K562 (cell line): ENCODE data around the gene PITX1. TPM values are rescaled to one million over a fixed set of nuclear protein-coding genes. Genes with fewer than 3 reads are reported as not detected.

Experiments used
- ATAC-seq: fragments of 200-7000 bp; cut with Tn5 transposase; 3 replicates; pipeline ENCODE4 v1.9.1; 2020; ENCODE audit warnings: moderate library complexity
- BruUV-seq: library from RNA; stranded (reverse); fragments of 400-500 nt; replicated peaks from 2 replicates; lab custom pipeline; 2021; lab: Mats Ljungman, UMichigan
- CTCF ChIA-PET: fragments of 300-600 bp; formaldehyde crosslinking; extraction: SDS; loops from one replicate; lab custom pipeline; 2021; ENCODE audit warnings: low intra/inter-chr PET ratio; lab: Yijun Ruan, JAX
- POLR2A ChIA-PET: fragments of 300-600, 350-650 bp; sonication (Branson Sonifier 250); formaldehyde crosslinking; extraction: SDS; loops from one replicate; lab custom pipeline; 2021; ENCODE audit warnings: antibody characterized with exemption, inconsistent platforms; lab: Yijun Ruan, JAX
- DNase-seq, 4 experiments: peaks; one replicate each; pipeline versions ENCODE4 v3.0.0 to v3.0.0-alpha.2; 2011 to 2018; ENCODE audit warnings: low spot score in 3 of 4, mixed read lengths in 3 of 4; ENCODE audit errors: extremely low read depth in 1 of 4
- FAIRE-seq: peaks from 2 replicates; lab custom pipeline; 2011; peaks lifted over from hg19 to GRCh38; lab: Jason Lieb, UNC
- H2AFZ ChIP-seq: 2 replicates; pipeline ENCODE4 v1.6.0; 2011; ENCODE audit warnings: low read depth, low read length, control low read depth, inconsistent platforms
- H3K27ac ChIP-seq: fragments of 200-600 bp; 3 replicates; pipeline ENCODE4 v1.8.0; 2011; ENCODE audit warnings: low read depth, mild to moderate bottlenecking, control low read depth, inconsistent platforms, low read length, moderate library complexity, mixed read lengths; ENCODE audit errors: extremely low read depth
- H3K27me3 ChIP-seq, 2 experiments: fragments of 300-600 bp in 1 of 2; 2 replicates in 1 of 2; 3 replicates in 1 of 2; pipeline versions ENCODE4 v1.6.0 to v1.8.0; 2011; ENCODE audit warnings: inconsistent platforms in 2 of 2, low read length in 2 of 2, mild to moderate bottlenecking in 1 of 2, mixed read lengths in 1 of 2, moderate library complexity in 1 of 2; ENCODE audit not compliant: control insufficient read depth in 2 of 2, insufficient read depth in 2 of 2
- H3K36me3 ChIP-seq: fragments of 300-600 bp; 3 replicates; pipeline ENCODE4 v1.8.0; 2011; ENCODE audit warnings: mild to moderate bottlenecking, low read length, inconsistent platforms; ENCODE audit not compliant: control insufficient read depth, insufficient read depth
- H3K4me1 ChIP-seq, 2 experiments: fragments of 200-600 bp in 1 of 2; replicated peaks in 1 of 2; 2 replicates in 1 of 2; 3 replicates in 1 of 2; pipeline versions ENCODE4 v1.5.1 to v1.8.0; 2011; ENCODE audit warnings: inconsistent platforms in 2 of 2, low read length in 2 of 2, mild to moderate bottlenecking in 1 of 2, mixed read lengths in 1 of 2, moderate library complexity in 1 of 2; ENCODE audit not compliant: control insufficient read depth in 2 of 2, insufficient read depth in 2 of 2
- H3K4me2 ChIP-seq: 2 replicates; pipeline ENCODE4 v1.6.1; 2011; ENCODE audit warnings: low read length, control low read depth, inconsistent platforms, mixed read lengths; ENCODE audit not compliant: insufficient read depth
- H3K4me3 ChIP-seq: fragments of 200-600 bp; sonication (generic), shearing (Covaris generic); 2 replicates; pipeline ENCODE4 v1.5.1; 2016; ENCODE audit warnings: control low read depth, inconsistent platforms
- H3K79me2 ChIP-seq: fragments of 200-600 bp; 3 replicates; pipeline ENCODE4 v1.8.0; 2011; ENCODE audit warnings: low read length, inconsistent platforms; ENCODE audit not compliant: control insufficient read depth, insufficient read depth
- H3K9ac ChIP-seq, 2 experiments: 2 replicates each; pipeline versions ENCODE4 v1.6.0 to v1.6.1; 2011; ENCODE audit warnings: low read depth in 2 of 2, low read length in 2 of 2, control low read depth in 1 of 2, inconsistent platforms in 1 of 2, mild to moderate bottlenecking in 1 of 2, mixed read lengths in 1 of 2; ENCODE audit not compliant: insufficient read depth in 1 of 2
- H3K9me1 ChIP-seq: one replicate; pipeline ENCODE4 v1.6.0; 2011; ENCODE audit warnings: inconsistent platforms, mild to moderate bottlenecking, low read length, moderate library complexity; ENCODE audit not compliant: control insufficient read depth, insufficient read depth
- H3K9me3 ChIP-seq: replicated peaks from 2 replicates; pipeline ENCODE4 v1.5.1; 2011; ENCODE audit warnings: low read depth, low read length, inconsistent platforms; ENCODE audit not compliant: control insufficient read depth, insufficient read depth
- H4K20me1 ChIP-seq: replicated peaks from 2 replicates; pipeline ENCODE4 v1.6.1; 2011; ENCODE audit warnings: low read length, inconsistent platforms, mixed read lengths; ENCODE audit not compliant: control insufficient read depth, insufficient read depth
- CEBPG ChIP-seq, 3 experiments: fragments of 200-800 bp in 1 of 3; sonication (Bioruptor generic) in 1 of 3; sonication (generic) in 1 of 3; formaldehyde crosslinking in 1 of 3; IDR thresholded peaks in 2 of 3; conservative IDR thresholded peaks in 1 of 3; 2 replicates each; pipeline versions ENCODE4 v1.6.1 to v1.8.0; 2016 to 2022; ENCODE audit warnings: missing compliant biosample characterization in 2 of 3, missing genetic modification characterization in 2 of 3, mild to moderate bottlenecking in 1 of 3, missing genetic modification reagents in 1 of 3
- NCOR1 ChIP-seq: fragments of 450-650 bp; IDR thresholded peaks from 2 replicates; pipeline ENCODE4 v1.6.1; 2016; ENCODE audit warnings: mild to moderate bottlenecking, moderate library complexity
- POLR2H ChIP-seq: IDR thresholded peaks from 2 replicates; pipeline ENCODE4 v1.6.1; 2016; ENCODE audit warnings: missing genetic modification characterization, low read depth, mild to moderate bottlenecking, control low read depth, missing compliant biosample characterization, moderate library complexity
- TRIM24 ChIP-seq, 2 experiments: fragments of 450-650 bp; IDR thresholded peaks; 2 replicates each; pipeline ENCODE4 v1.6.1; 2016
- WGBS: fragments of 100-300 bp; shearing (Covaris generic); methylation state at CpG from one replicate; pipeline ENCODE4 v1.1.6; 2016; ENCODE audit warnings: low coverage, mixed read lengths; ENCODE audit not compliant: insufficient coverage; ENCODE audit errors: missing lambda C conversion rate; 5-methylcytosine and 5-hydroxymethylcytosine counted together
- in situ Hi-C: fragments of 300-500 bp; cut with MboI; formaldehyde crosslinking; loops from 4 replicates; pipeline ENCODE4 v1.15.0; 2018; ENCODE audit warnings: inconsistent platforms, mixed read lengths
- intact Hi-C: fragments of 100-400 bp; cut with micrococcal nuclease; formaldehyde crosslinking; loops from 2 replicates; pipeline ENCODE4 v1.14.2; 2022
- polyA plus RNA-seq, 8 experiments: library from polyadenylated mRNA; depleted of rRNA in 4 of 8; stranded (reverse) in 5 of 8; unstranded in 3 of 8; fragments of >200 nt; fragmentation: Nextera tagmentation in 2 of 8; fragmentation: Illumina TruSeq in 1 of 8; extraction: Ambion mirVana in 2 of 8; extraction: Trizol in 1 of 8; gene quantifications; 2 replicates each; pipeline versions ENCODE4 v1.2.1 to v1.2.3, GENCODE V29; 2011 to 2014; ENCODE audit warnings: inconsistent platforms in 1 of 8, missing spikeins in 1 of 8
- total RNA-seq, 7 experiments: library from RNA; depleted of rRNA in 6 of 7; stranded (reverse); fragments of >200 nt in 6 of 7; fragmentation: Illumina TruSeq in 2 of 7; extraction: Trizol in 2 of 7; gene quantifications; 2 replicates each; pipeline versions ENCODE4 v1.2.1 to v1.2.3, GENCODE V29; 2011 to 2021; ENCODE audit warnings: low replicate concordance in 1 of 7
- TF ChIP-seq, protein P1 (sequence below), 2 experiments: fragments of 450-650 bp in 1 of 2; sonication (generic) in 1 of 2; formaldehyde crosslinking in 1 of 2; IDR thresholded peaks in 1 of 2; conservative IDR thresholded peaks in 1 of 2; 2 replicates each; pipeline versions ENCODE4 v1.6.1 to v1.8.1; 2016 to 2023; ENCODE audit warnings: mild to moderate bottlenecking in 2 of 2, moderate library complexity in 2 of 2, inconsistent platforms in 1 of 2, missing genetic modification reagents in 1 of 2

Gene PITX1
- total and polyA plus RNA-seq, 9 of the 15 experiments (the other 6 are each of a cell fraction or from before 2014, with no cell fraction given): 0.13 to 88.2 (median 24.9) TPM

- FAIRE-seq (no peak), DNase-seq (no peak), ATAC-seq (no peak)
- WGBS: 71% methylated on average over 2 of the region's 2 CpGs
- Histone ChIP-seq H3K9me3 (no peaks in the 10 kb centered on the region), H3K9me1 (no peaks in the 10 kb centered on the region), H3K4me2 (no peak overlapping the region), H3K4me1 (peaks cover 0 to 3% of the 10 kb centered on the region in 2 experiments; a peak in 1 of 5 replicates), H3K36me3 (no peaks in the 10 kb centered on the region), H3K27ac (no peak overlapping the region), H3K79me2 (no peaks in the 10 kb centered on the region), H3K27me3 (no peaks in the 10 kb centered on the region), H2AFZ (no peak overlapping the region), H3K9ac (no peak overlapping the region), H3K4me3 (no peak overlapping the region), H4K20me1 (no peaks in the 10 kb centered on the region)
- in situ Hi-C loops (no loop called here), intact Hi-C loops (no loop called here)
- TF ChIP-seq CEBPG (CRISPR knock-in tag; IDR thresholded peaks at IDR 0.05) (no peak), CEBPG (tag; conservative IDR thresholded peaks at IDR 0.05 in 1 of 2, IDR thresholded peaks at IDR 0.05 in 1 of 2) (peak in 1 of 2 experiments; percentile 84; a peak in 2 of 4 replicates), NCOR1 (no peak), POLR2H (tag) (peak; percentile 26; the same call in 1 of the 2 replicates), TRIM24 (IDR thresholded peaks at IDR 0.05) (peak; percentile 66 to 69; a peak in 3 of 4 replicates)
- TF ChIP-seq, protein P1, sequence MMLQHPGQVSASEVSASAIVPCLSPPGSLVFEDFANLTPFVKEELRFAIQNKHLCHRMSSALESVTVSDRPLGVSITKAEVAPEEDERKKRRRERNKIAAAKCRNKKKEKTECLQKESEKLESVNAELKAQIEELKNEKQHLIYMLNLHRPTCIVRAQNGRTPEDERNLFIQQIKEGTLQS (IDR thresholded peaks at IDR 0.05): peak; percentile 47; the same call in 1 of the 2 replicates
- TF ChIP-seq, protein P1 (CRISPR knock-in tag; conservative IDR thresholded peaks at IDR 0.05): no peak
- BruUV-seq: no TSS peak
- ChIA-PET CTCF (interaction anchor here (0.7 kb wide), 1 partner anchor 19 kb away, joined by 3 read pairs; no protein-coding TSS in a partner anchor), POLR2A (no interaction called here)
Measured at GRCh38 chr5:134993161-134993560, 40.9 kb downstream of the PITX1 start.
